Glutamatergic neuron (in vitro differentiated cells): ENCODE data around the gene ABCC8. TPM values are rescaled to one million over a fixed set of nuclear protein-coding genes. Genes with fewer than 3 reads are reported as not detected.

Experiments used
- DNase-seq: peaks from one replicate; pipeline ENCODE4 v3.0.0; 2022
- H3K27ac Mint-ChIP-seq: one replicate; pipeline ENCODE4 v1.8.0; 2020; ENCODE audit warnings: mild to moderate bottlenecking, mixed read lengths, inconsistent platforms; ENCODE audit not compliant: unreplicated experiment
- H3K27me3 Mint-ChIP-seq: one replicate; pipeline ENCODE4 v1.8.0; 2020; ENCODE audit warnings: mild to moderate bottlenecking, moderate library complexity, mixed read lengths, inconsistent platforms; ENCODE audit not compliant: unreplicated experiment
- H3K36me3 Mint-ChIP-seq: one replicate; pipeline ENCODE4 v1.8.0; 2020; ENCODE audit warnings: mild to moderate bottlenecking, mixed read lengths, inconsistent platforms; ENCODE audit not compliant: unreplicated experiment
- H3K4me1 Mint-ChIP-seq: one replicate; pipeline ENCODE4 v1.8.0; 2020; ENCODE audit warnings: mild to moderate bottlenecking, low read depth, mixed read lengths, inconsistent platforms; ENCODE audit not compliant: unreplicated experiment
- H3K4me3 Mint-ChIP-seq: one replicate; pipeline ENCODE4 v1.8.0; 2020; ENCODE audit warnings: mild to moderate bottlenecking, mixed read lengths, inconsistent platforms; ENCODE audit not compliant: unreplicated experiment
- H3K9me3 Mint-ChIP-seq: one replicate; pipeline ENCODE4 v1.8.0; 2020; ENCODE audit warnings: mild to moderate bottlenecking, moderate library complexity, mixed read lengths, inconsistent platforms; ENCODE audit not compliant: unreplicated experiment
- CTCF ChIP-seq: fragments of 200-600 bp; sonication (generic); IDR thresholded peaks from one replicate; pipeline ENCODE4 v1.5.0; 2021; ENCODE audit not compliant: partially characterized antibody, unreplicated experiment
- total RNA-seq: library from RNA; stranded (reverse); fragmentation: NEBNext Ultra II Directional; extraction: Animal tissue kit (Norgen Biotek cat#: 25700); gene quantifications from one replicate; pipeline ENCODE4 v1.2.1, GENCODE V29; 2021; ENCODE audit not compliant: unreplicated experiment

The ABCC8 gene
- total RNA-seq, 1 donor from 2014 or later = 5.7 TPM

- H3K36me3 Mint-ChIP-seq = no peaks in the 10 kb centered on the region
- H3K4me3 Mint-ChIP-seq = no peak overlapping the region
- H3K9me3 Mint-ChIP-seq = peaks cover 5% of the 10 kb centered on the region
- TF ChIP-seq CTCF = no peak
- H3K4me1 Mint-ChIP-seq = peaks cover 2% of the 10 kb centered on the region
- H3K27me3 Mint-ChIP-seq = peaks cover 5% of the 10 kb centered on the region
- no peak for DNase-seq
- no peak overlapping the region for H3K27ac Mint-ChIP-seq
Measured at GRCh38 chr11:17410606-17411379, 65.9 kb downstream of the ABCC8 start.

- Mint-ChIP-seq H3K4me3 (no peak overlapping the region), H3K36me3 (no peaks in the 10 kb centered on the region), H3K27ac (no peak overlapping the region), H3K4me1 (peaks cover 13% of the 10 kb centered on the region), H3K9me3 (peaks cover 7% of the 10 kb centered on the region), H3K27me3 (peaks cover 10% of the 10 kb centered on the region)
- no peak for DNase-seq
- no peak for TF ChIP-seq CTCF
Measured at GRCh38 chr11:17408641-17409040, 68.0 kb downstream of the ABCC8 start.

- Mint-ChIP-seq H3K27ac (no peak overlapping the region), H3K4me3 (no peak overlapping the region), H3K9me3 (peaks cover 7% of the 10 kb centered on the region), H3K27me3 (peaks cover 10% of the 10 kb centered on the region), H3K36me3 (no peaks in the 10 kb centered on the region), H3K4me1 (peaks cover 13% of the 10 kb centered on the region)
- no peak for TF ChIP-seq CTCF
- DNase-seq = no peak
Measured at GRCh38 chr11:17408026-17408425, 68.6 kb downstream of the ABCC8 start.

GRCh38 chr11:17407575-17407974 is 69.1 kb downstream of the ABCC8 start:
- Mint-ChIP-seq H3K27me3 (peaks cover 10% of the 10 kb centered on the region), H3K9me3 (peaks cover 6% of the 10 kb centered on the region), H3K4me1 (peaks cover 13% of the 10 kb centered on the region), H3K36me3 (no peaks in the 10 kb centered on the region), H3K4me3 (no peak overlapping the region), H3K27ac (no peak overlapping the region)
- DNase-seq = no peak
- no peak for TF ChIP-seq CTCF

- Mint-ChIP-seq H3K27ac (no peak overlapping the region), H3K9me3 (peaks cover 5% of the 10 kb centered on the region)
- TF ChIP-seq CTCF = no peak
Measured at GRCh38 chr11:17406818-17407149, 69.9 kb downstream of the ABCC8 start.

More at GRCh38 chr11:17406818-17407149, 69.9 kb downstream of the ABCC8 start:
- Mint-ChIP-seq H3K4me1 (peaks cover 13% of the 10 kb centered on the region), H3K27me3 (peaks cover 10% of the 10 kb centered on the region), H3K36me3 (no peaks in the 10 kb centered on the region), H3K4me3 (no peak overlapping the region)
- no peak for DNase-seq
